Ovary (tissue), 9 donors: ENCODE measurements around the gene ENTPD7. TPM values are rescaled to one million over a fixed set of nuclear protein-coding genes. Genes with fewer than 3 reads are reported as not detected.

Experiments
- DNase-seq, 5 donors: peaks; one replicate each; pipeline ENCODE4 v3.0.0-alpha.2; 2019 to 2020
- H3K27ac ChIP-seq, 2 donors: fragments of 200-600 bp; one replicate each; pipeline versions ENCODE4 v1.5.1 to v1.8.0; 2019 to 2022
- H3K27me3 ChIP-seq: fragments of 200-600 bp; one replicate; pipeline ENCODE4 v1.8.0; 2022
- H3K36me3 ChIP-seq: fragments of 200-600 bp; sonication (generic); one replicate; pipeline ENCODE4 v1.5.1; 2019
- H3K4me1 ChIP-seq: one replicate; pipeline ENCODE4 v1.8.1; 2013; ENCODE audit warnings: mild to moderate bottlenecking, moderate library complexity; ENCODE audit not compliant: insufficient read depth
- H3K4me3 ChIP-seq: fragments of 200-600 bp; sonication (generic); one replicate; pipeline ENCODE4 v1.5.1; 2017
- H3K9me3 ChIP-seq, 2 donors: fragments of 200-600 bp in 1 of 2; sonication (generic) in 1 of 2; one replicate each; pipeline versions ENCODE4 v1.5.1 to v1.8.1; 2013 to 2019; ENCODE audit warnings: mild to moderate bottlenecking in 1 of 2, moderate library complexity in 1 of 2
- CTCF ChIP-seq, 3 donors: fragments of 450-650 bp in 2 of 3; fragments of 200-600 bp in 1 of 3; IDR thresholded peaks; one replicate each; pipeline versions ENCODE4 v1.5.1 to v1.8.0; 2016 to 2022; ENCODE audit warnings: antibody characterized with exemption in 3 of 3, mild to moderate bottlenecking in 1 of 3
- EP300 ChIP-seq: sonication (generic); formaldehyde crosslinking; IDR thresholded peaks from one replicate; pipeline ENCODE4 v1.6.1; 2017; ENCODE audit warnings: antibody characterized with exemption
- POLR2A ChIP-seq: fragments of 450-650 bp; IDR thresholded peaks from one replicate; pipeline ENCODE4 v1.6.1; 2017; ENCODE audit warnings: antibody characterized with exemption, mild to moderate bottlenecking, moderate library complexity
- WGBS, 3 donors: extraction: QIAGEN DNeasy Blood & Tissue Kit in 1 of 3; methylation state at CpG; one replicate each; pipeline versions ENCODE4 v1.1.5 to v1.1.7; 2013 to 2017; 5-methylcytosine and 5-hydroxymethylcytosine counted together
- intact Hi-C, 4 donors: fragments of 100-400 bp; cut with DNase I; formaldehyde crosslinking; loops; one replicate each; pipeline versions ENCODE4 v1.11.0 to v1.15.1; 2022 to 2023
- polyA plus RNA-seq, 2 donors: library from polyadenylated mRNA; stranded (reverse); fragments of 200-250 nt in 1 of 2; fragments of 350-450 nt in 1 of 2; fragmentation: Illumina TruSeq in 1 of 2; extraction: RNeasy Lipid Tissue Mini Kit (QIAGEN cat#74804) in 1 of 2; gene quantifications; one replicate each; pipeline ENCODE4 v1.2.3, GENCODE V29; 2013 to 2014
- total RNA-seq, 7 donors: library from RNA; depleted of rRNA in 2 of 7; stranded (reverse); fragments of >200 nt in 2 of 7; fragmentation: NEBNext Ultra II Directional in 3 of 7; extraction: Animal tissue kit (Norgen Biotek cat#: 25700) in 3 of 7; gene quantifications; one replicate each; pipeline versions ENCODE4 v1.1.0 to v1.2.4, GENCODE V29; 2016 to 2023
- donor health status: DM: no; HTN: no; CAD: no; lungs with moderate emphysema.
- donor health status: DM: no; HTN: no; CAD: no.
- donor health status: Bipolar disorder and iron deficiency.
- donor health status: DM: yes; HTN: yes; CAD: no.
- donor health status: DM: no; HTN: no; CAD: no.
- donor health status: DM: yes; HTN: yes; CAD: no.

ENTPD7 gene
- total and polyA plus RNA-seq, 9 donors: 1.1 to 8.8 (median 5.3) TPM

DNA sequence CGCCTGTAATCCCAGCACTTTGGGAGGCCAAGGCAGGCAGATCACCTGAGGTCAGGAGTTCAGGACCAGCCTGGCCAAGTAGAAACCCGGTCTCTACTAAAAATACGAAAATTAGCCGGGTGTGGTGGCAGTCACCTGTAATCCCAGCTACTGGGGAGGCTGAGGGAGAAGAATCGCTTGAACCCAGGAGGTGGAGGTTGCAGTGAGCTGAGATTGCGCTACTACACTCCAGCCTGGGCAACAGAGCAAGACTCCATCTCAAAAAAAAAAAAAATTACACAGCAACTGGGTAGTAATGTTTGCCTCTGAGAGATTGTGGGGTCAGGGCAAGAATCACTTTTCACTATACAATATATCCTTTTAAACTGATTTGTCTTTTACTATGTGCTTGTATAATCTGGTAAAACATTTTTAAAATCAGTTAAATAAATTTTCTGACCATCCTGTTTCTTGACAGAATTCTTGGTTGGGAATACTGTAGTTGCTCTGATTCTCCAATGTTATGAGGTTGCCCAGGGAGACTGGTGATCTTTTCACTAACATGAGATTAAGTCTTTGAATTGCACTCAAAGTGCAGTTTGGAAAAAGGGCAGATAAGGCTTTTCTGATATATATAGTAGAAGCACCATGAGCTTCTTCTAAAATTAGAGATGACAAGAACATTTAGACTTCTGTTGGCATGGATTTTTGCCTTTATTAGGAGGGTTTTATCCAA, 1.5 kb downstream of the ENTPD7 start:
- DNase-seq: no peak
- 92 to 97% (median 94%) methylated on average over 6 of the region's 6 CpGs for WGBS, 3 donors
- no peaks in the 10 kb centered on the region for H3K27me3 ChIP-seq
- no peak overlapping the region for H3K4me3 ChIP-seq
- H3K9me3 ChIP-seq: no peaks in the 10 kb centered on the region
- TF ChIP-seq CTCF (IDR thresholded peaks at IDR 0.05): no peak
- no peak for TF ChIP-seq EP300
- TF ChIP-seq POLR2A: no peak
- H3K4me1 ChIP-seq: peaks cover 6% of the 10 kb centered on the region
- H3K36me3 ChIP-seq: no peaks in the 10 kb centered on the region
- H3K27ac ChIP-seq: no peak overlapping the region
- intact Hi-C loops: no loop called here

- Histone ChIP-seq H3K27ac (no peak overlapping the region), H3K27me3 (no peaks in the 10 kb centered on the region), H3K4me3 (no peak overlapping the region), H3K9me3 (no peaks in the 10 kb centered on the region), H3K36me3 (no peaks in the 10 kb centered on the region), H3K4me1 (peaks cover 6% of the 10 kb centered on the region)
- WGBS, 3 donors: 51 to 63% (median 55%) methylated on average over 6 of the region's 6 CpGs
- intact Hi-C loops: no loop called here
- TF ChIP-seq POLR2A (no peak), CTCF (IDR thresholded peaks at IDR 0.05) (no peak), EP300 (no peak)
- no peak for DNase-seq
These were observed 2.1 kb downstream of the ENTPD7 start for GRCh38 chr10:99661377-99661763.

DNA sequence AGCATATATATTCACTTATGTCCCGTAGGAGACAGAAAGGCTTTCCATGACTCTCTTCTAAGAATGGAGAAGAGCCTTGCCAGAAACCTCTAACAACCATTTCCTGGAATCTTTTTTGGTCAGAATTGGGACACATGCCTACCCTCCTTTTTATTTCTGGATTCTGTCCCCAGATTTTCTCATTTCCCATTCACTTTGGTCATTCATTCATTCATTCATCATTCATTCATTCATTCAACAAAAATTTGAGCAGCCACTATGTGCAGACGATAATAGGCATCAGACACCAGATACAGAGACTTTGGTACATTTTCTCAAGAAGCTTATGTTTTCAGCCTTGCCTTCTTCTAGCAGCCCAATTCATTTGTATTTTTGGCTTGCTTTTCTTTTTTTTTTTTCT, 6.0 kb downstream of the ENTPD7 start:
- 95 to 97% (median 96%) methylated on average over 2 of the region's 2 CpGs for WGBS, 3 donors
- intact Hi-C loops: no loop called here
- no peaks in the 10 kb centered on the region for H3K4me1 ChIP-seq
- no peaks in the 10 kb centered on the region for H3K36me3 ChIP-seq
- no peaks in the 10 kb centered on the region for H3K9me3 ChIP-seq
- H3K27ac ChIP-seq: no peak overlapping the region
- H3K27me3 ChIP-seq: no peaks in the 10 kb centered on the region
- no peak for DNase-seq
- no peak overlapping the region for H3K4me3 ChIP-seq
- TF ChIP-seq EP300 (no peak), POLR2A (no peak), CTCF (IDR thresholded peaks at IDR 0.05) (no peak)

- TF ChIP-seq EP300 (no peak), POLR2A (no peak), CTCF (IDR thresholded peaks at IDR 0.05) (no peak)
- no peak overlapping the region for H3K4me3 ChIP-seq
- no peaks in the 10 kb centered on the region for H3K36me3 ChIP-seq
- no peaks in the 10 kb centered on the region for H3K9me3 ChIP-seq
- DNase-seq: no peak
- H3K27me3 ChIP-seq: no peaks in the 10 kb centered on the region
- H3K27ac ChIP-seq: no peak overlapping the region
- no peaks in the 10 kb centered on the region for H3K4me1 ChIP-seq
- WGBS, 3 donors: 91 to 93% (median 93%) methylated on average over 4 of the region's 4 CpGs
- intact Hi-C loops: no loop called here
These were observed 7.9 kb downstream of the ENTPD7 start for GRCh38 chr10:99667108-99667751.
